Measurements from ENCODE around the gene VPREB1.
"Not testable (repeated sequence)": the region's sequence is repeated elsewhere in the genome, so short reads cannot be mapped to it uniquely, and the experiment has no call there.

VPREB1 gene

DNA sequence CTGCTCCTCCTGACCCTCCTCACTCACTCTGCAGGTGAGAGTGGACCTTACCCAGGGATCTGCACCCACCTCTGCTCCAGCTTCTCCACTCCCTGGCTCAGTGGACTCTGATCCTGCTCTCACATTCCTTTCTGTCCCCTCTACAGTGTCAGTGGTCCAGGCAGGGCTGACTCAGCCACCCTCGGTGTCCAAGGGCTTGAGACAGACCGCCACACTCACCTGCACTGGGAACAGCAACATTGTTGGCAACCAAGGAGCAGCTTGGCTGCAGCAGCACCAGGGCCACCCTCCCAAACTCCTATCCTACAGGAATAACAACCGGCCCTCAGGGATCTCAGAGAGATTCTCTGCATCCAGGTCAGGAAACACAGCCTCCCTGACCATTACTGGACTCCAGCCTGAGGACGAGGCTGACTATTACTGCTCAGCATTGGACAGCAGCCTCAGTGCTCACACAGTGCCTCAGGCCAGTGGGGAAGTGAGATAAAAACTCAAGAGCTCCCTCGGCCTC, 29.7 kb upstream of the VPREB1 start:
- no peak for DNase-seq

DNA sequence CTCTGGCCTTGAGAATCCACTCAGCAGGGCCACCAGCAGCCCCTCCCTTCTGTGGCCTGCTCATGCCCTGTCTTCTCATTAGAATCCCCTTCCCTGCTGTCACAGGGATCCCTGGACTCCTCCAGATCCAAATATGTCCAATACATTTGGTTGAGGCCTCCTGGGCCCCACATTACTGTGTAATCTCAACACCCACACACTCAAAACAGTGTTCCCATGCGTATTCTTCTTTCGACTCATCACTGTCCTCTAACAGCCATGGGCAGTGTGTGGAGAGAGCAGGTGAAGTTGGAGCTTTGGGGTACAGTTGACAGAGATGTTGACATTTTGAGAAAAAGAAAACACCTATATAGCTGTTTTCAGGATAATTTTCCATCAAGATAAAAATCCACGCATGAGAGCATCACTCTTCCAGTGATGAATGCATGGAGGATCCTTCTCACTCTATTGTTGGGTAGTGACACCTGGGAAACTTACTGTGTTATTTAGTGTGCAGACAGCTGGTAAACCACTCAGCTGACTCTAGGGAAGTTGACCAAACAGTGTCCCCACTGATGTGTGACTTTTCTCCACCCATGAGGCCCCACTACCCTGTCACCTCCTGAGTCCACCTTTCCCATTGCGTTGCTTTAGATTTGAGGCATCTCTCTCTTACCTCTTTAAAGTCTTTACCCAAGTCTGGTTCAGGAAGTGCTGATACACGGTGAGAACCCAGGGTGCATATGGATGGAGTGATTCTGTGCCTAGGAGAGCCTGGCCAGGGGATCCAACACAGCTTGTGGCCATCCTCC, 28.7 kb upstream of the VPREB1 start:
- DNase-seq, result no peak

DNA sequence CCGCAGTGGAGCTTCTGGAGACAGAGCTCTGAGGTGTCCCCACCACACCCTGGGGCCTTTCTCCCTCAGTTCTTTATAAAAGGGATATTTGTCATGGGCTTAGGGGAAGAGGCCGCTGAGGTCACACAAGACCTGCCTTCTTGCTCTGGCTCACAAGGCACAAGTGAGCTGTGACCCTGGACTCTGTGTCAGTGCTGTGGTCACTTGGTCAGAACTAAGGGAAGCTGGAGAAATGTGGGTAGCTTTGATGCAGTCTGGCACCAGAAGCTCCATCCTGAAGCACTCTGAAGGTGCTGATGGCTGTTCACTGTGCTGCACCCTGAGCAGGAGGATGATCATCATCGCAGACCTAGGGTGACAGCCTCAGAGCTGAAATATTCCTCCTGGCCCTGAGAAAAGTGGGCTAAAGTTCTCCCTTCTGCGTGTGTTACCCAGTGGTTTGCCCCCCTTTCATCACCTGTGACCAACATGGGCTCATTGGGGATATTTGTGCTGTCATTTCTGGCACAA, 28.1 kb upstream of the VPREB1 start:
- no peak for DNase-seq

DNA sequence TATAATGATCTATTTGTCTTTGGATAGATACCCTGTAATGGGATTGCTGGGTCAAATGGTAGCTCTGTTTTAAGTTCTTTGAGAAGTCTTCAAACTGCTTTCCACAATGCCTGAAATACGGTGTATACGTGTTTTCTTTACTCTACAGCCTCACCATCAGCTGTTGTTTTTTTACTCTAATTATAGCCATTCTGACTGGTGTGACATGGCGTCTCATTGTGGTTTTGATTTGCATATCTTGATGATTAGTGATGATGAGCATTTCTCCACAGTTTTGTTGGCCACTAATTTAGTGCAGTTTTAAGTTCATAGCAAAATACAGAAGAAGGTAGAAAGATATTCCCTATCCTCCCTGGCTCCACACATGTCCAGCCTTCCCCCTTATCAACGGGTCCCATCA, 26.3 kb upstream of the VPREB1 start:
- no peak for DNase-seq

DNA sequence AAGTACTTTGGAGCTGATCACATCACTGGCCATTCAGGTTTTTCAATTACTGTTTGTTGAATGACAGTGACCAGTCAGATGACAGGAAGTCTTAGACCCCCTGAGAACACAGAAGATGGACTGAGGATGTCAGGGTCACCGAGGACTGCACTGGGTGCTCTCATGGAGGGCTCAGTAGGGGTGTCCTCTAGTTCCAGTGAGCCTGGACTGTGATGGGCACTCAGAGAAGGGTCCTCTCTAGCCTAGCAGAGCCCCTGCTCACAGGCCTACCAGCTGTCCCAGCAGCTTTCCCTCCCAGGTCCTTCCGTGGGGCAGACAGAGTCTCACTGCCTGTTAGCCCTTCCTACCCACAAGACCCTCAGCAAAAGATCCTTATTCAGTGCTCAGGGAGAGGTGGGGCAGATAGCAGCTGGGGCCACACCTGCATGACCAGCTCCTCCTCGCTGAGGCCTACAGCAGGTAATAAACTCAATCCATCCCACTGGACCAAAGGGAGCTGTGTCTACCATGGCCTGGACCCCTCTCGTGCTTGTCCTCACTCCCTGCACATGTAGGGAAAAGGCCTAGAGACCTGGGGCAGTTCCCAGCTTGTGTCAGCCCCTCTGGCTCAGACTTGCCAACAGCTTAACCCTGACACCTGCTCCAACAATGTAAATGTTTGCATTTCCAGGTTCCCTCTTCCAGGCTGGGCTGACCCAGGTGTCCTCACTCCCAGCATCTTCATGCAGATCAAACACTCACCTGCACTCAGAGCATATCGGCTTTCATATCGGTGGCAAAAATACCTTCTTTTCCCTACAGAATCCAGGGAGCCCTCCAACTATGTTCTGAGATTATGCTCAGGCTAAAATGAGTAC, 25.2 kb upstream of the VPREB1 start:
- no peak for DNase-seq

GRCh38 chr22:22221043-22221442, 23.5 kb upstream of the VPREB1 start:
- DNase-seq, result not testable (repeated sequence)

DNA sequence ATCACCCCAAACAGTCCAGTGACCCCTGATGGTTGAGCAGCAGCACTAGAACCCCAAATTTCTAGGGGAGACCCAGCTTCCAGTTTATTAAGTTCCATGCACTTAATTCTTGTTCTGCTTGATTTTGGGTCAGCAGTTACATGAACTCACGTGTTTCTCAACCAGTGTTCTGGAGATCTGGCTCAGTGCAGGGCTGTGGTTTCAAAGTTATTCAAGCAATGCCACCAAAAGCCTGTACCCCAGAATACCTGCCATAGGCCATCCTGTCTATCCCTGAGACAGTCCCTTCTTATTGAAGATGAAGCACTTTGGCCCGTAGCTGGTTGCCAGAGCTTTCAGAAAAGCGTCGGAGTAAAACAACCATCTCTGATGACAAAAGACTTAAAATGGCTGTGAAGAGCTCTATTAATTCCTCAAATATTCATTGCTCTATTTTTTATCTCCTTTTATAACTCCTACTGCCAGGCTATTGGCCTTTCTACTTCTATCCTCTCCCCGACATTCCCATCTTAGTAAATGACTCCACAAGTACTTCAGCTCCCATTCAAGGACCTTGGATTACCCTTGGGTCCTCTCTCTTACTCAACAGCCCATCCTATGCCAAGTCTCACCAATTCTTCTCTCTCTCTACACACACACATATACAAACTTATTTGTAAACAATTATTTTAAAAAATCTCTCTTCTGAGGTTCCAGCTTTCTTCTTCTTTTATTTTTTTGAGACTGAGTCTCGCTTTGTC, 18.0 kb upstream of the VPREB1 start:
- no peak for DNase-seq

DNA sequence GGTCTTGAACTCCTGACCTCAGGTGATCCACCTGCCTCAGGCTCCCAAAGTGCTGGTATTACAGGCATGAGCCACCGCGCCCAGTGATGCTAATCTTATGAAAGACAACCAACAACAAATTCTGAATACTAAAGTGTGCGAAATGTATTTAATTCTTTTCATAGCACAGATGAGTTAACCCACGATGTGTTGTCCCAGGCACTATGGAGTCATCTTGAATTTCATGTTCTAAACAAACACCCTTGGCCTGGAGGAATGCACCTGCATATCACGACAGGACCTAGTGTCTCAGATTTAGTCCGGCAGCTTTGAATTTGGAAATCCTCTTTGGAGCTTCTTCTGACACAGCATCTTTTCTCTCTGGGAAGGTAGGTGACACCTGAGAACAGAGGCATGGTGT, 16.2 kb upstream of the VPREB1 start:
- DNase-seq, result no peak

DNA sequence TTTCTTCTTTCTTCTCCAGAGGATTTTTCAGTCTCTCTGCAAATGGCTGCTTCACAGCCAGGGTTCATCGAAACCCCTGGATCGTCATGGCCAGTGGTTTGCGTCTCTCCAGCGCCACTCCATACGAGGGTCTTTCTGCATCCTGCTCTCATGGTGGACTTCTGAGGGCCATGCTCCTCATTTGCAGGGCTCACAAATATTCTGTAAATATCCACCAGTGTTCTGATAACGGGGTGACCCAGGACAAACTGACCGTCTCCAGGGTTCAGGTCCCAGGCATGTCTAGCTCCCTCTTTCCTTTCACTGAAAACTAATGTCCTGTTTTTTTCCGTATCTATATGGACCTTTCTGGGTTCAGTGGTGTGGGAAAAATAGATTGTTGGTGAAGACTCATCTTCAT, 15.7 kb upstream of the VPREB1 start:
- DNase-seq, result no peak

GRCh38 chr22:22229683-22230420, 14.7 kb upstream of the VPREB1 start:
- DNase-seq, result no peak

GRCh38 chr22:22230438-22230837, 14.1 kb upstream of the VPREB1 start:
- no peak for DNase-seq

DNA sequence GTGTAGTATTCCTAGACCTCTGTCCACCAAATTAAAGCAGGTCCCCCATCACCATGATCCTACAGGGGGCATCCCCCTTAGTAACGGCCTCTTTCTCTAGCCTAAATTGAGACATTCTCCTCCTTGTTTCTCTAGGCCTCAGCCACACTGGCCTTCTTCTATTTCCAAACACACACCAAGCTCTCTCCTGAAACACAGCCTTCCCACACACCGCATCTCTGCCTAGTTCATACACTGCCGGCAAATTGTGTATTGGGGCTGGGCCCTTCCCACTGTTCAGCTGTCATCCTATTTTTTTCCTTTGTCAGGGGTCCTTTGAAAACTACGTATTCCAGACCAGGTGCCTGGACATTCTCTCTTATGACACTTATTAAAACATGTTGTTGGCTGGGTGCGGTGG, 11.5 kb upstream of the VPREB1 start:
- DNase-seq, result no peak

DNA sequence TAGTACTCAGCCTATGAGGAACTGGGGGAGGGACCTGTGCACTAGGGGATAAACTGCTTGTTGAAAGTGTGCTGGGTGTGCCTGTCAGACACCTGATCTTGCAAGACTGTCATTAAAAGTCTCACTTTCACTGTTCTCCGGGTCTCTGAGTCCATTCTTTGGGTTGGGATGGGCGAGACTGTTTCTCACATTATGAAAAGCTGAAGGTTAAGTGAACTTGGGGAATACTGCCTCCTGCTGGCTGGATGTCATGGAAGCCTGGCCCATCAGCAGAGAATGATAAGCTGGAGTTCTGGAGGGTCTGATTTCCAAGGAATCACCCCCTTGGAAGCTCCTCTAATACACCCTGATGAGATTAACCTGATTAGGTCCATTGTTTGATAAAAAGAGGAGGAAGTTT, 9.0 kb upstream of the VPREB1 start:
- DNase-seq, result peak; percentile 80 to 81

- DNase-seq, result no peak
These were observed 7.1 kb upstream of the VPREB1 start for GRCh38 chr22:22237521-22237920.

- DNase-seq, result no peak
These were observed 5.2 kb upstream of the VPREB1 start for GRCh38 chr22:22239311-22239939.

DNA sequence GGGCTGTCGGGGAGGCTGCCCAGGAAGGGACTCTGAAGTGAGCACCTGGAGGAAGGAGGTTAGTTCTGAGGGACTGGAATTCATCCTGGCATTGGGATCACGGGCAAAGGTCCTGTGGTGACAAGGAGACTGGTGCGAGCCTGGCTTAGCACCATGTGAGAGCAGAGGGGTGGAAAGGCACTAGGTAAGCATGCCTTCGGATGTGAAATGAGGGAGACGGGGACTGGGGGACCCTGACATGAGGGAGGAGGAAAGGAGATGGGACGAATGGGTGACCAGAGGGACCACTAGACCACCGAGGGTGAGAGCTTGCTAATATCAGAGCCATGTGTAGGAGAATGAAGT, 3.1 kb upstream of the VPREB1 start:
- no peak for DNase-seq

DNA sequence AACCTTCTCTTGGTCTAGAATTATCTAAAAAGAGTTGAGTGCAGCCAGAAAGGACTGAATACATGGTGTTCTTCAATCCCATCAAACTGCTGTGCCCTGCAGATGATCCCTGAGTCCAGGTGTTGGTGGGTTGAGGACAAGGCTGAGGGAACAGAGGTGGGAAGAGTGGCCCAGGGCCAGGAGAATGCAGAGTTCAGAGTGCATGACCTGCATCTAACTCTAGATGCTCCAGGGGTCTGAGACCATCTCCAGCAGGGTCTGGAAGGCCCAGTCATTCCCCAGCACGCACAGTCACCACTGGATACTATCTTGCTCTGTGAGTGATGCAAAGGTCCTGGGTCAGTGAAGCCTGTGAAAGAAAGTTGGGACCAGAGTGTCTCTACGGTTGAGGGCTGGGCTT, 2.1 kb upstream of the VPREB1 start:
- DNase-seq, result no peak

GRCh38 chr22:22243033-22243680, 1.4 kb upstream of the VPREB1 start:
- DNase-seq, result no peak

DNA sequence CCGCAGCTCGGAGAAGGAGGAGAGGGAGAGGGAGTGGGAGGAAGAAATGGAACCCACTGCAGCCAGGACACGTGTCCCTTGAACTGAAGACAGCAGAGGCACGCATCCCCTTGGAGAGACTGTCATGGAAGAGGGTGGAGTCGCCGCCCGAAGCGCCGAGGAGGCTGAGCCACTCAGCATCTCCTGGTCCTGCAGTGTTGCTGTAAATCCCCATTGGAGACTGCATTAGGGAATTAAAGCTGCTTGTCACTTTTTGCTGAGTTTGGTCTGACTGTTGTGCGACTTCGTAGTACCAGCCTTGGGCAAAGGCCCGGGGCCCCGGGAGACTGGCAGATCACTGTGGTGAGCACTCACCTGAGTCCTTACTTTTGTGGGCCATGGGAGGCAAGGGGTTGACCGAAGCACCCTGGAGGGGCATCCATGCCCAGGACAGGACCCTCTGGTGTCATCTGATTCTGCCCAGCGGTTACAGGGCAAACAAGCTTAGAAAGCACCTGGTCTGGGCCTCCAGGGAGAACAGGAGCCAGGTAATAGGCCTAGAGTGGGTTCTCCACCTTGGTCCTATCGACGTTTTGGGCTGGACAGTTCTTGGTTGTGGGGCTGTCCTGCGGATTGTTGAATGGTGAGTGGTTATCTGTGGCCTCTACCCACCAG, 797 bp downstream of the VPREB1 start:
- DNase-seq, result no peak

DNA sequence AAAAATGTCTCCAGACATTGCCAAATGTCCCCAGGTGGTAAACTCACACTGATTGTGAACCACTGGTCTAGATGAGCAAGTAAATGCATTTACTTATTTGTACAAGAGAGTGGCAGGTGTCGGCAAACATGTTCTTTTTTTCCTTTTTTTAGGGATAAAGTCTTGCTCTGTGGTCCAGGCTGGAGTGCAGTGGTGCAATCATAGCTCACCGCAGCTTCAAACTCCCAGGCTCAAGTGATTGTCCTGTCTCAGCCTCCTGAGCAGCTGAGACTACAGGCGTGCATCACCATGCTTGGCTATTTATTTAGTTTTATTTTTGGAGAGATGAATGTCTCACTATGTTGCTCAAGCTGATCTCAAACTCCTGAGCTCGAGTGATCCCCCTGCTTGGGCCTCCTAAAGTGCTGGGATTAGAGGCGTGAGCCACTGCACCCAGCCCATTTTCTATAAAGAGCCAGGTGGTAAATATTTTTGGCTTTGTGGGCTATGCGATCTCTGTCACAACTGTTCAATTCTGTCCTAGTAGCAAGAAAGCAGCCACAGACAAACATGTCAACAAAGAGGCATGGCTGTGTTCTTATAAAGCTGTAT, 1.4 kb downstream of the VPREB1 start:
- DNase-seq, result no peak

DNA sequence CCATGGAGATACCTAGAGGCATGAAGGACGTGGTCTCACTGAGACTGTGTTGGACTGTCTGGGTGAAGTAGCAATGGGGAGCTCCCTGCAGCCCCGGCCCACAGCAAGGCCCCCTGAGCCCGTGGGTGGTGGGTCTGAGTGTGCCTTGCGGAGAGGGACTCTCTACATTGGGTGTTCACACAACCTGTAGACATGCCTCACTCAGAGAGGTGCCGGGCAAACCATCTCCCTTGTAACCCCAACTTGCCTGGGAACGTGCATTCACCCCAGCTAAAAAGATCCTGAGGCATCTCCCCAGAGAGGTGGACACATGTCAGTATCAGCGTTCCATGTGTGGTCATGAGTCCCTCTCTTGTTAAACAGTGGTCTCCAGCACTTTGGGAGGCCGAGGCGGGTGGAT, 2.1 kb downstream of the VPREB1 start:
- DNase-seq, result no peak

All from activated T-cell treated with anti-CD3 and anti-CD28 coated beads, Interleukin-2, amount 50 U/mL, for 48 hours (primary cell).